Measurements from ENCODE around the gene OLFM3. TPM values are rescaled to one million over a fixed set of nuclear protein-coding genes. Genes with fewer than 3 reads are reported as not detected.

OLFM3 gene
- total RNA-seq, 1 experiment from 2014 or later: 0.26 TPM

DNA sequence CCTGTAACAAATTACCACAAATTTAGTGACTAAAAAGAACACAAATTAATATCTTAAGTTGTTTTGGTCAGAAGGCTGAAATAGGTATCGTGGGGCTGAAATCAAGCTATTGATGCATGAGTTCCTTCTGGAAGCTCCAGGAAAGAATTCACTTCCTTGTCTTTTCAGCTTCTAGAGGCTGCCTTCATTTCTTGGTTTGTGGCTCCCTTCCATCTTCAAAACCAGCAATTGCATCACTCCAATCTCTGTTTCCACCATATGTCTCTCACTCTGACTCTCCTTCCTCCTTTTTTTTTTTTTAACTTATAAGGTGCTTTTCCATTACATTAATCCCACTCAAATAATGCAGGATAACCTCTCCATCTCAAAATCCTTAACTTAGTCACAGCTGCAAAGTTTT is 78.4 kb downstream of the OLFM3 start:
- Histone ChIP-seq H4K20me1 (ENCODE audit: control insufficient read depth, insufficient read depth, insufficient read length) (no peaks in the 10 kb centered on the region), H3K4me1 (ENCODE audit: insufficient read depth, low read length) (no peaks in the 10 kb centered on the region), H4K91ac (ENCODE audit: insufficient read length, low read depth, low read length) (no peak overlapping the region), H2AFZ (ENCODE audit: low read length) (no peak overlapping the region), H3T11ph (ENCODE audit: low read length) (no peak overlapping the region), H3K56ac (ENCODE audit: insufficient read length, low read depth, low read length) (no peak overlapping the region), H3K18ac (ENCODE audit: insufficient read length, low read depth, low read length) (no peak overlapping the region), H3K79me2 (ENCODE audit: insufficient read depth, low read length) (no peaks in the 10 kb centered on the region), H3K14ac (ENCODE audit: insufficient read depth, low read length) (no peak overlapping the region), H4K5ac (ENCODE audit: insufficient read length, low read depth, low read length) (no peak overlapping the region), H3K23ac (ENCODE audit: insufficient read length, low read depth, low read length) (no peak overlapping the region), H4K8ac (replicated peaks; ENCODE audit: insufficient read length, low read depth, low read length) (no peak overlapping the region), H3K9me3 (ENCODE audit: control insufficient read depth, low read depth, low read length) (no peaks in the 10 kb centered on the region), H2BK120ac (ENCODE audit: low read depth, low read length, poor library complexity, severe bottlenecking) (no peak overlapping the region), H3K27me3 (ENCODE audit: insufficient read depth, low read length) (no peaks in the 10 kb centered on the region), H2BK20ac (ENCODE audit: low read depth, low read length, poor library complexity, severe bottlenecking) (no peak overlapping the region), H2BK5ac (ENCODE audit: insufficient read length, low read length) (no peak overlapping the region), H3K9ac (ENCODE audit: extremely low read depth, insufficient read length, low read length) (no peak overlapping the region), H3K27ac (ENCODE audit: insufficient read length, low read depth, low read length) (no peak overlapping the region), H2AK5ac (ENCODE audit: insufficient read length, low read length) (no peak overlapping the region), H2BK15ac (ENCODE audit: low read depth, low read length) (no peak overlapping the region), H2BK12ac (ENCODE audit: insufficient read length, low read depth, low read length) (no peak overlapping the region), H3K79me1 (ENCODE audit: insufficient read depth, low read depth, low read length, poor library complexity, severe bottlenecking) (no peaks in the 10 kb centered on the region), H3K4me2 (ENCODE audit: insufficient read depth, insufficient read length, low read length) (no peak overlapping the region), H3K4ac (ENCODE audit: low read depth, low read length) (no peak overlapping the region), H3K23me2 (ENCODE audit: insufficient read length, low read depth, low read length, poor library complexity, severe bottlenecking) (no peaks in the 10 kb centered on the region)
- Mint-ChIP-seq H3K4me1 (peaks cover 0 to 4% of the 10 kb centered on the region in 2 experiments; a peak in 1 of 4 replicates), H3K9me3 (no peaks in the 10 kb centered on the region), H3K4me3 (no peak overlapping the region), H3K27me3 (ENCODE audit: low read depth) (no peaks in the 10 kb centered on the region), H3K27ac (no peak overlapping the region), H3K36me3 (ENCODE audit: insufficient read depth in 1 of 3, low read depth in 3 of 3) (no peaks in the 10 kb centered on the region)
- TF ChIP-seq CTCF (conservative IDR thresholded peaks at IDR 0.05): no peak
- no CpG with 5 or more reads among the region's 1 CpG for WGBS (ENCODE audit: extremely low coverage, insufficient read length, low lambda C conversion rate)
- no peak for DNase-seq
